GM12878 (cell line): ENCODE data around the gene SLC25A40. TPM values are rescaled to one million over a fixed set of nuclear protein-coding genes. Genes with fewer than 3 reads are reported as not detected.
A peak's percentile ranks its signal among the peaks of the same experiment; 100 is the strongest.

Experiments
- ATAC-seq: fragments of 200-7000 bp; cut with Tn5 transposase; 3 replicates; pipeline ENCODE4 v1.9.1; 2020; ENCODE audit warnings: mild to moderate bottlenecking, moderate library complexity
- BruUV-seq: library from RNA; stranded (reverse); fragments of 400-500 nt; replicated peaks from 2 replicates; lab custom pipeline; 2021; lab: Mats Ljungman, UMichigan
- CTCF ChIA-PET: fragments of 300-600 bp; sonication (Branson Sonifier 250); formaldehyde crosslinking; extraction: SDS; loops from one replicate; lab custom pipeline; 2021; ENCODE audit warnings: inconsistent platforms; lab: Yijun Ruan, JAX
- POLR2A ChIA-PET: fragments of 350-600 bp; formaldehyde crosslinking; extraction: SDS; loops from one replicate; lab custom pipeline; 2021; ENCODE audit warnings: inconsistent platforms; lab: Charles Lee
- RAD21 ChIA-PET: fragments of 300-600 bp; sonication (Branson Sonifier 250); formaldehyde crosslinking; loops from one replicate; lab custom pipeline; 2023; ENCODE audit warnings: antibody characterized with exemption; ENCODE audit not compliant: unreplicated experiment; lab: Charles Lee
- SMC1A ChIA-PET: fragments of 300-600 bp; sonication (Branson Sonifier 250); formaldehyde crosslinking; loops from one replicate; lab custom pipeline; 2023; ENCODE audit not compliant: unreplicated experiment, uncharacterized antibody; lab: Charles Lee
- DNase-seq: peaks from one replicate; pipeline ENCODE4 v3.0.0-alpha.2; 2011; ENCODE audit warnings: low read depth, low spot score
- FAIRE-seq: peaks from 3 replicates; lab custom pipeline; 2011; peaks lifted over from hg19 to GRCh38; lab: Jason Lieb, UNC
- H2AFZ ChIP-seq: 2 replicates; pipeline ENCODE4 v1.6.0; 2011; ENCODE audit warnings: low read depth, low read length, control low read depth; ENCODE audit not compliant: control insufficient read depth
- H3K27ac ChIP-seq: 2 replicates; pipeline ENCODE4 v1.5.1; 2011; ENCODE audit warnings: control low read depth; ENCODE audit not compliant: control insufficient read depth, insufficient read depth
- H3K27me3 ChIP-seq, 2 experiments: replicated peaks in 1 of 2; 2 replicates each; pipeline versions ENCODE4 v1.6.0 to v1.6.1; 2011; ENCODE audit warnings: low read length in 1 of 2; ENCODE audit not compliant: control insufficient read depth in 2 of 2, insufficient read depth in 2 of 2
- H3K36me3 ChIP-seq, 2 experiments: 2 replicates each; pipeline ENCODE4 v1.5.1; 2011; ENCODE audit warnings: low read length in 1 of 2; ENCODE audit not compliant: control insufficient read depth in 2 of 2, insufficient read depth in 2 of 2
- H3K4me1 ChIP-seq: 2 replicates; pipeline ENCODE4 v1.6.1; 2011; ENCODE audit warnings: mild to moderate bottlenecking, low read length, moderate library complexity, mixed read lengths; ENCODE audit not compliant: control insufficient read depth, insufficient read depth
- H3K4me2 ChIP-seq: 2 replicates; pipeline ENCODE4 v1.6.0; 2011; ENCODE audit warnings: control low read depth; ENCODE audit not compliant: control insufficient read depth, insufficient read depth
- H3K4me3 ChIP-seq: fragments of 200-600 bp; sonication (generic); 2 replicates; pipeline ENCODE4 v1.5.1; 2016
- H3K79me2 ChIP-seq: 2 replicates; pipeline ENCODE4 v1.6.0; 2011; ENCODE audit warnings: low read length; ENCODE audit not compliant: control insufficient read depth, insufficient read depth
- H3K9ac ChIP-seq: 2 replicates; pipeline ENCODE4 v1.8.0; 2011; ENCODE audit warnings: low read length, control low read depth, mixed read lengths; ENCODE audit not compliant: control insufficient read depth, insufficient read depth
- H3K9me3 ChIP-seq: replicated peaks from 3 replicates; pipeline ENCODE4 v1.5.1; 2011; ENCODE audit warnings: mild to moderate bottlenecking, low read length; ENCODE audit not compliant: control insufficient read depth, insufficient read depth
- H4K20me1 ChIP-seq: 2 replicates; pipeline ENCODE4 v1.6.0; 2011; ENCODE audit not compliant: control insufficient read depth, insufficient read depth
- CBX5 ChIP-seq: sonication (generic); IDR thresholded peaks from 2 replicates; pipeline ENCODE4 v1.6.1; 2016; ENCODE audit warnings: low read depth, moderate library complexity, mild to moderate bottlenecking, inconsistent platforms
- CREM ChIP-seq: IDR thresholded peaks from 2 replicates; pipeline ENCODE4 v1.6.1; 2014; ENCODE audit warnings: antibody characterized with exemption, low read depth
- ETV6 ChIP-seq, 2 experiments: fragments of 450-650 bp in 1 of 2; IDR thresholded peaks in 1 of 2; conservative IDR thresholded peaks in 1 of 2; 2 replicates each; pipeline ENCODE4 v1.6.1; 2014; ENCODE audit warnings: antibody characterized with exemption in 1 of 2, borderline replicate concordance in 1 of 2, low read depth in 1 of 2, mild to moderate bottlenecking in 1 of 2, moderate library complexity in 1 of 2
- HDAC2 ChIP-seq: fragments of 200-600 bp; sonication (generic); IDR thresholded peaks from 2 replicates; pipeline ENCODE4 v1.6.1; 2017
- IRF4 ChIP-seq: IDR thresholded peaks from 2 replicates; pipeline ENCODE4 v1.6.1; 2011; ENCODE audit warnings: low read depth, low read length
- KAT2A ChIP-seq: conservative IDR thresholded peaks from 2 replicates; pipeline ENCODE4 v1.6.1; 2011; ENCODE audit warnings: low read depth, low read length; ENCODE audit not compliant: control insufficient read depth
- MAX ChIP-seq: IDR thresholded peaks from 2 replicates; pipeline ENCODE4 v1.6.1; 2012; ENCODE audit warnings: low read depth, low read length, improper control_type of control experiment
- MEF2B ChIP-seq: fragments of 450-650 bp; IDR thresholded peaks from 2 replicates; pipeline ENCODE4 v1.6.1; 2018; ENCODE audit warnings: mild to moderate bottlenecking, moderate library complexity; ENCODE audit not compliant: partially characterized antibody, poor library complexity, severe bottlenecking
- MXI1 ChIP-seq: fragments of 150-350 bp; IDR thresholded peaks from 2 replicates; pipeline ENCODE4 v1.6.1; 2011; ENCODE audit warnings: low read depth, mild to moderate bottlenecking, inconsistent platforms, low read length, improper control_type of control experiment
- NR2C1 ChIP-seq: fragments of 450-650 bp; IDR thresholded peaks from 2 replicates; pipeline ENCODE4 v1.6.1; 2017; ENCODE audit warnings: antibody characterized with exemption, mild to moderate bottlenecking, moderate library complexity
- NR2C2 ChIP-seq: IDR thresholded peaks from 2 replicates; pipeline ENCODE4 v1.6.1; 2011; ENCODE audit warnings: borderline replicate concordance, low read depth; ENCODE audit not compliant: control insufficient read depth, insufficient read length
- PML ChIP-seq: IDR thresholded peaks from 2 replicates; pipeline ENCODE4 v1.6.1; 2012; ENCODE audit warnings: low read length, inconsistent platforms
- RAD21 ChIP-seq: IDR thresholded peaks from 2 replicates; pipeline ENCODE4 v1.6.1; 2011; ENCODE audit warnings: mild to moderate bottlenecking, low read depth, low read length, moderate library complexity; ENCODE audit not compliant: insufficient read depth
- SMARCA5 ChIP-seq: fragments of 450-650 bp; IDR thresholded peaks from 2 replicates; pipeline ENCODE4 v1.6.1; 2017; ENCODE audit warnings: mild to moderate bottlenecking
- SMC3 ChIP-seq: IDR thresholded peaks from 2 replicates; pipeline ENCODE4 v1.6.1; 2011; ENCODE audit warnings: low read length, improper control_type of control experiment, borderline replicate concordance
- TCF7 ChIP-seq: IDR thresholded peaks from 2 replicates; pipeline ENCODE4 v1.6.1; 2014; ENCODE audit warnings: antibody characterized with exemption, borderline replicate concordance
- WGBS: methylation state at CpG from one replicate; pipeline ENCODE4 v1.1.6; 2016; ENCODE audit warnings: low lambda C conversion rate; ENCODE audit not compliant: insufficient replicate concordance, insufficient coverage; ENCODE audit errors: missing lambda C conversion rate; 5-methylcytosine and 5-hydroxymethylcytosine counted together
- in situ Hi-C: fragments of 300-500 bp; cut with MboI; formaldehyde crosslinking; loops from 9 replicates; pipeline ENCODE4 v1.14.3; 2018; ENCODE audit warnings: mixed read lengths
- intact Hi-C: fragments of 100-400 bp; cut with micrococcal nuclease; formaldehyde crosslinking; loops from one replicate; pipeline ENCODE4 v1.14.2; 2022; ENCODE audit not compliant: unreplicated experiment
- polyA plus RNA-seq, 11 experiments: library from polyadenylated mRNA; depleted of rRNA in 4 of 11; unstranded in 6 of 11; stranded (reverse) in 5 of 11; fragments of >200 nt; fragmentation: Nextera tagmentation in 4 of 11; fragmentation: Illumina TruSeq in 1 of 11; extraction: Ambion mirVana in 4 of 11; extraction: Trizol in 1 of 11; gene quantifications; 1 replicate in 1 of 11; 2 replicates in 10 of 11; pipeline versions ENCODE4 v1.2.1 to v1.2.3, GENCODE V29; 2011 to 2016; ENCODE audit warnings: inconsistent platforms in 2 of 11, missing spikeins in 2 of 11, low read depth in 1 of 11
- total RNA-seq, 4 experiments: library from RNA; depleted of rRNA in 3 of 4; stranded (reverse); fragments of >200 nt in 3 of 4; fragmentation: Illumina TruSeq in 1 of 4; extraction: Trizol in 1 of 4; gene quantifications; 2 replicates each; pipeline versions ENCODE4 v1.2.1 to v1.2.3, GENCODE V29; 2013 to 2021
- TF ChIP-seq, protein P1 (sequence below): IDR thresholded peaks from 2 replicates; pipeline ENCODE4 v1.6.1; 2012; ENCODE audit warnings: low read depth, low read length, improper control_type of control experiment
- TF ChIP-seq, protein P2 (sequence below), 3 experiments: IDR thresholded peaks in 2 of 3; conservative IDR thresholded peaks in 1 of 3; 2 replicates each; pipeline ENCODE4 v1.5.1; 2011; ENCODE audit warnings: low read depth in 3 of 3, low read length in 3 of 3, mild to moderate bottlenecking in 3 of 3, control low read depth in 2 of 3, moderate library complexity in 2 of 3, inconsistent platforms in 1 of 3, mixed read lengths in 1 of 3; ENCODE audit not compliant: control insufficient read depth in 2 of 3, insufficient read depth in 1 of 3; ENCODE audit errors: extremely low read depth in 1 of 3

SLC25A40 gene
- total and polyA plus RNA-seq, 10 of the 15 experiments (the other 5 are each of a cell fraction or from before 2014, with no cell fraction given) = 15.8 to 60.3 (median 22.2) TPM

GRCh38 chr7:87797798-87798403, 78.3 kb downstream of the SLC25A40 start:
- BruUV-seq = no TSS peak

More at GRCh38 chr7:87797798-87798403, 78.3 kb downstream of the SLC25A40 start:
- no peak overlapping the region for H3K27ac ChIP-seq
- ChIA-PET RAD21 (interaction anchor here (0.7 to 4.9 kb wide), 15 partner anchors 10 to 444 kb away, joined by 3 to 39 read pairs (median 4); partner anchors contain the start of gene ADAM22), CTCF (interaction anchor here (0.7 to 4.0 kb wide), 30 partner anchors 10 to 561 kb away, joined by 3 to 81 read pairs (median 4); no protein-coding TSS in a partner anchor), POLR2A (interaction anchor here (0.5 kb wide), 1 partner anchor 89 kb away, joined by 3 read pairs; no protein-coding TSS in a partner anchor), SMC1A (interaction anchor here (0.7 to 4.9 kb wide), 18 partner anchors 12 to 373 kb away, joined by 3 to 55 read pairs (median 5); partner anchors contain the start of gene ABCB1)
- no peak overlapping the region for H3K4me3 ChIP-seq
- H4K20me1 ChIP-seq = no peaks in the 10 kb centered on the region
- intact Hi-C loops (loop anchor here (1.0 to 5.0 kb wide), 4 partner anchors 89 to 371 kb away; no protein-coding TSS in a partner anchor), in situ Hi-C loops (no loop called here)
- 0% methylated on average over 4 of the region's 4 CpGs for WGBS
- no peak overlapping the region for H3K9ac ChIP-seq
- DNase-seq (peak; percentile 45), ATAC-seq (peak; percentile 96), FAIRE-seq (peak; percentile 98)
- no peaks in the 10 kb centered on the region for H3K27me3 ChIP-seq
- H3K36me3 ChIP-seq = no peaks in the 10 kb centered on the region
- no peaks in the 10 kb centered on the region for H3K79me2 ChIP-seq
- no peak overlapping the region for H3K4me2 ChIP-seq
- no peak overlapping the region for H2AFZ ChIP-seq
- no peak for TF ChIP-seq PML
- TF ChIP-seq, protein P1, sequence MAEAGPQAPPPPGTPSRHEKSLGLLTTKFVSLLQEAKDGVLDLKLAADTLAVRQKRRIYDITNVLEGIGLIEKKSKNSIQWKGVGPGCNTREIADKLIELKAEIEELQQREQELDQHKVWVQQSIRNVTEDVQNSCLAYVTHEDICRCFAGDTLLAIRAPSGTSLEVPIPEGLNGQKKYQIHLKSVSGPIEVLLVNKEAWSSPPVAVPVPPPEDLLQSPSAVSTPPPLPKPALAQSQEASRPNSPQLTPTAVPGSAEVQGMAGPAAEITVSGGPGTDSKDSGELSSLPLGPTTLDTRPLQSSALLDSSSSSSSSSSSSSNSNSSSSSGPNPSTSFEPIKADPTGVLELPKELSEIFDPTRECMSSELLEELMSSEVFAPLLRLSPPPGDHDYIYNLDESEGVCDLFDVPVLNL = no peak
- no peak for TF ChIP-seq TCF7
- TF ChIP-seq SMARCA5 = peak; percentile 59; the same call in 1 of the 2 replicates
- TF ChIP-seq MXI1 = 0 out of 2 replicates have a peak, but pooled peaks have one; percentile 24
- no peak for TF ChIP-seq MEF2B
- TF ChIP-seq IRF4 = no peak
- TF ChIP-seq CREM = no peak
- TF ChIP-seq KAT2A = no peak
- TF ChIP-seq ETV6 (conservative IDR thresholded peaks at IDR 0.05 in 1 of 2, IDR thresholded peaks at IDR 0.05 in 1 of 2; ENCODE audit: borderline replicate concordance in 1 of 2, low read depth in 1 of 2) = no peak
- TF ChIP-seq CBX5 = no peak
- TF ChIP-seq NR2C2 = no peak
- TF ChIP-seq MAX = no peak
- TF ChIP-seq, protein P2, sequence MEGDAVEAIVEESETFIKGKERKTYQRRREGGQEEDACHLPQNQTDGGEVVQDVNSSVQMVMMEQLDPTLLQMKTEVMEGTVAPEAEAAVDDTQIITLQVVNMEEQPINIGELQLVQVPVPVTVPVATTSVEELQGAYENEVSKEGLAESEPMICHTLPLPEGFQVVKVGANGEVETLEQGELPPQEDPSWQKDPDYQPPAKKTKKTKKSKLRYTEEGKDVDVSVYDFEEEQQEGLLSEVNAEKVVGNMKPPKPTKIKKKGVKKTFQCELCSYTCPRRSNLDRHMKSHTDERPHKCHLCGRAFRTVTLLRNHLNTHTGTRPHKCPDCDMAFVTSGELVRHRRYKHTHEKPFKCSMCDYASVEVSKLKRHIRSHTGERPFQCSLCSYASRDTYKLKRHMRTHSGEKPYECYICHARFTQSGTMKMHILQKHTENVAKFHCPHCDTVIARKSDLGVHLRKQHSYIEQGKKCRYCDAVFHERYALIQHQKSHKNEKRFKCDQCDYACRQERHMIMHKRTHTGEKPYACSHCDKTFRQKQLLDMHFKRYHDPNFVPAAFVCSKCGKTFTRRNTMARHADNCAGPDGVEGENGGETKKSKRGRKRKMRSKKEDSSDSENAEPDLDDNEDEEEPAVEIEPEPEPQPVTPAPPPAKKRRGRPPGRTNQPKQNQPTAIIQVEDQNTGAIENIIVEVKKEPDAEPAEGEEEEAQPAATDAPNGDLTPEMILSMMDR (IDR thresholded peaks at IDR 0.05 in 2 of 3, conservative IDR thresholded peaks at IDR 0.05 in 1 of 3; ENCODE audit: control insufficient read depth in 2 of 3, extremely low read depth in 1 of 3, insufficient read depth in 1 of 3, low read depth in 3 of 3, low read length in 3 of 3) = peak; percentile 56 to 81 (median 59); a peak in 4 of 6 replicates
- TF ChIP-seq NR2C1 = no peak
- peak; percentile 91 for TF ChIP-seq SMC3
- TF ChIP-seq HDAC2 = no peak
- peak; percentile 89 for TF ChIP-seq RAD21
- H3K4me1 ChIP-seq = no peaks in the 10 kb centered on the region
- no peaks in the 10 kb centered on the region for H3K9me3 ChIP-seq
